ENCODE data around the gene ALK.

The ALK gene

GRCh38 chr2:29902356-29902755, 19.0 kb downstream of the ALK start:
- DNase-seq (ENCODE audit: low read depth in 2 of 2), result no peak

DNA sequence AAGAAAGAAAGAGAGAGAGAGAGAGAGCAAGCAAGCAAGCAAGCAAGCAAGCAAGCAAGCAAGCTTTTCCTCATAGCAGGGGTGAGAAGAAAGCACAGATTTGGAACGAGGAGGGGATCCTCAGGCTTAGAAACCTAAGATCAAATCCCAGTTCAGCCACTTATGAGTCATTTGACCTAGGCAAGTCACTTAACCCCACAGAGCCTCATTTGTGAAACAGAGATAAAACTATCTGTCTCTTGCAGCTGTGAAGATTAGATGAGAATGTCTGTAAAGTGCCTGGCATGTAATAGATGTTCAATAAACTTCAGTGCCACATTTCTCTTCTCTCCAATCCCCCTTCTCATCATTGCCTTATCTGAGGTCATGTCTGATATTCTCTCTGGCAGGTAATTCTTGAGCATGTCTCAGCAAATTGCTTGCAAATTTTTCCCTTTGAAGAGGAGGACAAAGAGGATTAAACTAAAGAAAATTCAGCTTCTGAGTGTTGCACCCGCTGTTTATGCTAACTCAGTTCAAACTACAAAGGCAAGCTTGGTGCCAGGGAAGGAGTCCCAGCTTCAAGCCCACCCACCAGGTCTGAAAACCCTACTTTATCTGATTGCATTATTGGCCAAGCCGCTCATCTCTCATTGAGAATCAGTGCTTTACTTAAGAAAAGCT, 20.3 kb downstream of the ALK start:
- DNase-seq (ENCODE audit: low read depth in 2 of 2), result no peak

GRCh38 chr2:29898999-29899398, 22.4 kb downstream of the ALK start:
- DNase-seq (ENCODE audit: low read depth in 2 of 2), result no peak

GRCh38 chr2:29894822-29895614, 26.4 kb downstream of the ALK start:
- no peak for DNase-seq (ENCODE audit: low read depth in 2 of 2)

- no peak for DNase-seq (ENCODE audit: low read depth in 2 of 2)
These were observed 28.7 kb downstream of the ALK start for GRCh38 chr2:29892585-29893259.

DNA sequence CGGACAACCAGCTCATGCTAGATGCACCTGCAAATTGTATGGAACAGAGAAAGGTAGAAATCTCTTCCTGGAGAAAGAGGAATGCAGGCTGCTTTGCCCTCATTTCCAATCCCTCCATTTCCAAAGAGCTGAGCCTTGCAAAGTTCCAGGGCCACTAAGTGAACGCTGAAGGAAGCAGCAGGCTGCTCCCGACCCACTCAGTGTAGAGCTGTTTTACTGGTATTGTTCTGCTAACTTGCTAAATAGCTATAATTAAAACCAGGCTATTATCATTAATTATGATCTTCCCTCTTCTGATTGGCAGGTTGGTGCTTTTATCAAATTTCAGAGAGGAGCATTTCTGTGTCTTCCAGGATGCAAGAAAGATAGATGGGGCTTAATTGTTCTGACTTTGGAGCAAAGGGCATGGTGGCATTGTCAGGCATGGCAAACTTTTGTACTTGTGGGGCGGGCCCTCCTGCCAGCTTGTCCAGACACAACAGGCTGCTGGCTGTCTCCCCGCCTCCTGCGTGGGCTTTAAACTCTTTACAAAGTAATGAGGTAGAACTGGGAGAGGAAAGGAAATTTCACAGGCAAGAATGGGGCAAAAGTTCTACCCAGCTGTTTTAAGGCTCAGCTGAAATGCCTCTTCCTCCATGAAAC, 40.2 kb downstream of the ALK start:
- DNase-seq (ENCODE audit: low read depth in 2 of 2), result no peak

GRCh38 chr2:29880084-29880483, 41.3 kb downstream of the ALK start:
- no peak for DNase-seq (ENCODE audit: low read depth in 2 of 2)

GRCh38 chr2:29879456-29879855, 41.9 kb downstream of the ALK start:
- DNase-seq (ENCODE audit: low read depth in 2 of 2), result no peak

GRCh38 chr2:29878898-29879297, 42.5 kb downstream of the ALK start:
- DNase-seq (ENCODE audit: low read depth in 2 of 2), result no peak

- no peak for DNase-seq (ENCODE audit: low read depth in 2 of 2)
These were observed 45.0 kb downstream of the ALK start for GRCh38 chr2:29876374-29876773.

GRCh38 chr2:29874745-29875144, 46.6 kb downstream of the ALK start:
- no peak for DNase-seq (ENCODE audit: low read depth in 2 of 2)

DNA sequence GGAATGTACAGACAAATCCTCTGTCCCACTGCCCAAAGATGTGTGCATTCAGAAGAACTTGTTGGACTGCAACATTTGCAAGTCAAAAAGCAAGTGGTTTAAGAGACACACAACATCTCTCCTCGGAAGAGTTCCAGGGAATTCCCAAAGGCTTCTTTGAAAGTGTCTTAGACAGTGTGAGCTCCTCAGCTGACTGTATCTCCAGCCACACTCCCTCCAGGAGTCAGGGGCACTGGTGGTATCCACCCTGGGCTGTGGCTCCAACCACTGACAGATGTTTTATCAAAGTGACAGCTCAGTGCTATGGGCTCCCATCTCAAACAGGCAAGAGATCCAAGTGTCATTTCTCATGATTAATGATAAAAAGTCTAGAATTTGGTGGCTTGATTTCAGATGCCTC, 48.5 kb downstream of the ALK start:
- no peak for DNase-seq (ENCODE audit: low read depth in 2 of 2)

DNA sequence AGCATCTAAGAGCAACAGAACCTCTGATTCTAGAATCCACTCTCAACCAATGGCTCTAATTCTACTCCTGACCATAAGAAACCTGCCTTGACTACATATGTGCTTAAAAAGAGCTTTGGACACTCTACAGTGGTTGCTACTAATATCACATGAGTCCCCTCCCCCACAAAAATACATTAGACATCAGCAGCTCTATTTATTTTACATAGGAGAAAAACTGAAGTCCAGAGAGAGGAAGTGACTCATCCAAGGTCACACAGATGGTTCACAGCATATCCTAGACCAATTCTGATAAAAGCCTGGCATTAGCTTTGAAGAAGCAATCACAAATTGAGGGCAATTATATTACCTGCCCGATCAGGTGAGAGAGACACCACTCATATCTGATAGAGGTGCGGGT, 49.8 kb downstream of the ALK start:
- DNase-seq (ENCODE audit: low read depth in 2 of 2), result no peak

GRCh38 chr2:29865512-29865911, 55.9 kb downstream of the ALK start:
- no peak for DNase-seq (ENCODE audit: low read depth in 2 of 2)

DNA sequence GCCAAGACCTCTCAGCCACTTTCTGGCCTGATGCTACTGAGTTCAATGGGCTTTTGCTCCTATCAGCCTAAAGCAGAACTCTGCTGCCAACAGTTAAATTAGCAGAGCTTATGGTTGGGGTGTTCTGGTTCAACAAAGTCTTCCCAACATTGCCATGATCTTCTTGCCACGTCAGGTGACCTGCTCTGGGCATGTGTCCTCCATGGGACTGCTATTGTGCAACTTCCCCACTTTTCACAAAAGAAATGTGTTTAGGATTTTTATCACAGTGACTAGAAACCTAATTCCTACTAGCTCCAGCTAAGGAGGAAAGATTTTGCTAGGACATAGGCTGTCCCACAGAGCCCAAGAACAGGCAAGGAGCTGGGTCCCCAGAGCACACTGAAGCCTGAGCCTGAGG, 56.4 kb downstream of the ALK start:
- no peak for DNase-seq (ENCODE audit: low read depth in 2 of 2)

DNA sequence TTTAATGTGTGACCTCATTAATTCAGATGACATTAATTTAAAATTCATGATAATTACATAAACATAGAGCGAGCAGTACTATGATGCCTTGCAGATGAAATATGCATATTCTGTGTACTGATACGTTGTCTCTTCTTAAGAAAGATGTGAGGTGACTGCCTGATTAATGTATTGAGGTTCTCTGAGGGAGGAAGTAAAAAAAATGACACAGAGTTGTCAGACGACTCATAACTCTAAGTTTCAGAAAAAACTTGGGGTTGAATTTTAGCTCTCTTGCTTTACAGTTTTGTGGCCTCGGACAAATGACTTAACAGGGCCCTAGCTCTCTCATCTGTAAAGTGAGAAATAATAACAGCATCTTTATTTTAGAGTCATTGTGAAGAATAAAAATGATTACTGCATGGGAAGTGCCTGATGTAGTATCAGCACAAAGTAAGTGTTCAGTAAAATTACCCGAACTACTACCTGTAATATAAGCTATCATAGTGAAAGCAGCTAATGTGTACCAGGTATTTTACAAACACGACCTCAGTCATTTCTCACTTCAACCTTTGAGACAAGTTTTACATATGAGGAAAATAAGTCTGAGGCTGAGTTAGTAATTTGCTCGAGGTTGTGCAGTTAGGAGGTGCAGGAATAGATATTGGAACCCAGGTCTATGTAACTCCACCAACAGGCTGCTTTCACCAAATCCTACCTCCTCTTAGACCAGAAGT, 65.3 kb downstream of the ALK start:
- no peak for DNase-seq (ENCODE audit: low read depth in 2 of 2)

- no peak for DNase-seq (ENCODE audit: low read depth in 2 of 2)
These were observed 70.6 kb downstream of the ALK start for GRCh38 chr2:29850794-29851193.

- no peak for DNase-seq (ENCODE audit: low read depth in 2 of 2)
These were observed 72.6 kb downstream of the ALK start for GRCh38 chr2:29848566-29849310.

DNA sequence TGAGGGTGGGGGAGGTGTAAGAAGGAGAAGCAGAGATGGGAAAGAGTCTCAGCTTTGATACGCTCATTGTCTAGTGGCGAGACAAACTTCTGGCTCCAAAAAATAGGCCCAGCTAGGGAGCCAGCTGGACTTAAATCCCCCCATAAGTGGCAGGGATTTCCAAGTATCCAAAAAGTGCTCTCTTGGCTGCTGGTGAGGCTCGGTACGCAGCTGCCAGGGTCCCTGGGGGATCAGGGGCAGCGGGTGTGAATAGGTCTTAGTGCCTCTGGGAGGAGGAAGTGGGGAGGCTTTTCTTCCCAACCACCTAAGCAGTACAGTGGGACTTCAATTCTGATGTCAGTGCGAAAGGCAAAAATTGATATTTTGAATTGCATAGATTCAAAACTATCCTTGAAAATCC, 73.5 kb downstream of the ALK start:
- DNase-seq (ENCODE audit: low read depth in 2 of 2), result no peak

DNA sequence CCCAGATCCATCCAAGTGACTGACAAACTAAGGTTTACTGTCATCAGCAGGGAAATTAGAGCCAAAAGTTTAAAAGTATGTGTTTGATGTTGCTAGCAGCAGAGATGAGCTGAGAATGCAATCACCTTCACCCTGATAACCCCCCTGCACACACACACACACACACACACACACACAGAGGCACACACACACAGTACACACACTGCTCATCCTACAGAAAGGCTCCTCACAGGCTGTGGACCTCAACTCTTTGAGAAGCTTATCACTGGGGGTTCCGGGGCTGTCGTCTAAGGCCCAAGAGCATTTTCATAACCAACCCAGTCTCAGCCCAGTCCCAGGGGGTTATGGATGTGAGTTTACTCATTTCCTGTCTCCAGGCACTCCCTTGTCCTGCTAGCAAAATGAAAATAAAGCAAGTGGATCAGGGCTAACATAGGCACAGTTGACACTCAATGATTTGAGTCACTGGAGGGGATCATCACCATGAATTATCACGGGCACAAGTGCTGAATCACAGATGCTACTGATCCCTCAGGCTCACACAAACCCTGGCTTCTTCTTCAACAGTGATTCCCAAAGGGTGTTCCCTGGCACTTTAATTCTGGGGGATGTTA, 76.6 kb downstream of the ALK start:
- DNase-seq (ENCODE audit: low read depth in 2 of 2), result no peak
